ENCODE data around the gene TRIM29. TPM values are rescaled to one million over a fixed set of nuclear protein-coding genes. Genes with fewer than 3 reads are reported as not detected.

TRIM29 gene
- total and polyA plus RNA-seq, 4 donors: 4.4 to 26.6 (median 16.9) TPM

- H3K27me3 ChIP-seq (ENCODE audit: control insufficient read depth in 3 of 3, insufficient read depth in 3 of 3, low read length in 2 of 3): peaks cover 0 to 7% (median 0%) of the 10 kb centered on the region in 3 donors
- DNase-seq (no peak), ATAC-seq (ENCODE audit: insufficient read depth, low FRiP score) (no peak)
- WGBS, 2 donors: 88 to 90% methylated on average over 13 of the region's 13 CpGs
- TF ChIP-seq CTCF (IDR thresholded peaks at IDR 0.05; ENCODE audit: control extremely low read depth, extremely low read depth): no peak
- H3K27ac ChIP-seq (ENCODE audit: low read depth in 1 of 2, low read length in 1 of 2): no peak overlapping the region
- H3K9ac ChIP-seq (ENCODE audit: insufficient read depth in 1 of 2, low read length in 2 of 2): no peak overlapping the region
- no peak overlapping the region for H3K4me3 ChIP-seq
- H3K36me3 ChIP-seq (ENCODE audit: control insufficient read depth in 4 of 4, insufficient read depth in 4 of 4, low read length in 4 of 4): no peaks in the 10 kb centered on the region
- H3K4me1 ChIP-seq (ENCODE audit: control insufficient read depth in 5 of 5, insufficient read depth in 5 of 5, low read length in 5 of 5): peaks cover 0 to 4% (median 0%) of the 10 kb centered on the region in 5 donors
- H3K9me3 ChIP-seq (ENCODE audit: control insufficient read depth in 4 of 4, insufficient read depth in 3 of 4, low read length in 3 of 4): peaks cover 0 to 2% (median 0%) of the 10 kb centered on the region in 4 donors
Observed at GRCh38 chr11:120123946-120124345, 14.0 kb downstream of the TRIM29 start.

- no peak for TF ChIP-seq CTCF (IDR thresholded peaks at IDR 0.05; ENCODE audit: control extremely low read depth, extremely low read depth)
- WGBS, 2 donors: 69 to 78% methylated on average over 12 of the region's 12 CpGs
- H3K4me1 ChIP-seq (ENCODE audit: control insufficient read depth in 5 of 5, insufficient read depth in 5 of 5, low read length in 5 of 5): peaks cover 0 to 4% (median 0%) of the 10 kb centered on the region in 5 donors
- no peaks in the 10 kb centered on the region for H3K36me3 ChIP-seq (ENCODE audit: control insufficient read depth in 4 of 4, insufficient read depth in 4 of 4, low read length in 4 of 4)
- H3K27ac ChIP-seq (ENCODE audit: low read depth in 1 of 2, low read length in 1 of 2): no peak overlapping the region
- H3K4me3 ChIP-seq: no peak overlapping the region
- ATAC-seq (ENCODE audit: insufficient read depth, low FRiP score) (no peak), DNase-seq (no peak)
- peaks cover 0 to 5% (median 0%) of the 10 kb centered on the region in 3 donors for H3K27me3 ChIP-seq (ENCODE audit: control insufficient read depth in 3 of 3, insufficient read depth in 3 of 3, low read length in 2 of 3)
- H3K9me3 ChIP-seq (ENCODE audit: control insufficient read depth in 4 of 4, insufficient read depth in 3 of 4, low read length in 3 of 4): peaks cover 0 to 2% (median 0%) of the 10 kb centered on the region in 4 donors
- no peak overlapping the region for H3K9ac ChIP-seq (ENCODE audit: insufficient read depth in 1 of 2, low read length in 2 of 2)
Observed at GRCh38 chr11:120122924-120123683, 14.8 kb downstream of the TRIM29 start.

DNA sequence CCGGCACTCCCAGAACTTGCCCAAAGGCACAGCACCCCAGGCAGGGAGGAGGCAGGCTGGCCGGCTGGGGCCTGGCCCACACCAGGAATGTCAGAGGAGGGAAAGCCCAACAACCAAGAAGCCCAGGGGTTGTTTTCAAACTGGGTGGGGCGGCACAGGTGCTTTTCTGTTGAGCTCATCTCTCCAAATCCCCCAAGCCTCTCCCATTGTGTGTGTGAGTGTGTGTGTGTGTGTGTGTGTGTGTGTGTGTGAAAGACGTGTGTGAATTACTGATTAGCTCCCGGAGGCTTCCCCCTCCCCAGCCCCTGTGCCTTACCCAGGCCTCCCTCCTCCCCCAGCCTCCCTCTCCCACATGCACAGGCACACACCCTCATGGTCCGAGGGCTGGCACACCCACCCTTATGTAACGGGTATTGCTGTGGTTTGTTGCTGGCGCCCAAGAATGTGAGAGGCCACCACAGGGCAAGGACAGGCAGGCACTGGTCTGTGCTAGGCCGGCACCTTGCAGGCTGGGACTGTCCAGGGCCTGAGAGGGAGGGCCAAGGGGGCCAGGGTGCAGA is 15.9 kb downstream of the TRIM29 start:
- Histone ChIP-seq H3K9me3 (ENCODE audit: control insufficient read depth in 4 of 4, insufficient read depth in 3 of 4, low read length in 3 of 4) (peaks cover 0 to 2% (median 0%) of the 10 kb centered on the region in 4 donors), H3K27me3 (ENCODE audit: control insufficient read depth in 3 of 3, insufficient read depth in 3 of 3, low read length in 2 of 3) (peaks cover 0 to 5% (median 0%) of the 10 kb centered on the region in 3 donors), H3K9ac (ENCODE audit: insufficient read depth in 1 of 2, low read length in 2 of 2) (no peak overlapping the region), H3K36me3 (ENCODE audit: control insufficient read depth in 4 of 4, insufficient read depth in 4 of 4, low read length in 4 of 4) (no peaks in the 10 kb centered on the region), H3K4me3 (no peak overlapping the region), H3K4me1 (ENCODE audit: control insufficient read depth in 5 of 5, insufficient read depth in 5 of 5, low read length in 5 of 5) (peaks cover 0 to 4% (median 0%) of the 10 kb centered on the region in 5 donors), H3K27ac (ENCODE audit: low read depth in 1 of 2, low read length in 1 of 2) (peak overlapping the region in 1 of 2 donors; percentile 59)
- WGBS, 2 donors: 67 to 73% methylated on average over 9 of the region's 9 CpGs
- ATAC-seq (ENCODE audit: insufficient read depth, low FRiP score) (peak; percentile 37), DNase-seq (peak in 1 of 3 donors; percentile 19)
- TF ChIP-seq CTCF (IDR thresholded peaks at IDR 0.05; ENCODE audit: control extremely low read depth, extremely low read depth): no peak
